Sigmoid colon (tissue), 7 donors: ENCODE data around the gene KDM4D. TPM values are rescaled to one million over a fixed set of nuclear protein-coding genes. Genes with fewer than 3 reads are reported as not detected.

Experiments
- DNase-seq: peaks from one replicate; pipeline ENCODE4 v3.0.0-alpha.2; 2019
- H3K27ac ChIP-seq, 4 donors: fragments of 200-600 bp; sonication (generic); one replicate each; pipeline ENCODE4 v1.5.1; 2016 to 2019; ENCODE audit warnings: mild to moderate bottlenecking in 1 of 4
- H3K27me3 ChIP-seq, 3 donors: fragments of 200-600 bp; sonication (generic); one replicate each; pipeline ENCODE4 v1.5.1; 2019; ENCODE audit warnings: mild to moderate bottlenecking in 1 of 3
- H3K36me3 ChIP-seq, 4 donors: fragments of 200-600 bp; sonication (generic); one replicate each; pipeline ENCODE4 v1.5.1; 2016 to 2019
- H3K4me1 ChIP-seq, 4 donors: fragments of 200-600 bp; sonication (generic); one replicate each; pipeline ENCODE4 v1.5.1; 2017 to 2019
- H3K4me3 ChIP-seq, 4 donors: fragments of 200-600 bp; sonication (generic); one replicate each; pipeline ENCODE4 v1.5.1; 2017 to 2019; ENCODE audit warnings: mild to moderate bottlenecking in 2 of 4, moderate library complexity in 1 of 4
- H3K9me3 ChIP-seq, 4 donors: fragments of 200-600 bp in 3 of 4; sonication (generic) in 3 of 4; one replicate each; pipeline versions ENCODE4 v1.5.1 to v1.6.1; 2013 to 2019
- CTCF ChIP-seq, 4 experiments: fragments of 450-650 bp in 3 of 4; fragments of 200-600 bp in 1 of 4; IDR thresholded peaks; one replicate each; pipeline ENCODE4 v1.5.1; 2016 to 2019; ENCODE audit warnings: antibody characterized with exemption in 4 of 4, mild to moderate bottlenecking in 3 of 4, moderate library complexity in 2 of 4
- EP300 ChIP-seq, 4 donors: sonication (generic); formaldehyde crosslinking; IDR thresholded peaks; one replicate each; pipeline ENCODE4 v1.6.1; 2017; ENCODE audit warnings: antibody characterized with exemption in 4 of 4
- POLR2A ChIP-seq, 2 donors: fragments of 450-650 bp; IDR thresholded peaks; one replicate each; pipeline ENCODE4 v1.6.1; 2016; ENCODE audit warnings: antibody characterized with exemption in 2 of 2, mild to moderate bottlenecking in 2 of 2, moderate library complexity in 2 of 2
- POLR2AphosphoS5 ChIP-seq, 4 donors: sonication (generic); formaldehyde crosslinking; IDR thresholded peaks; one replicate each; pipeline ENCODE4 v1.6.1; 2017; ENCODE audit warnings: antibody characterized with exemption in 4 of 4
- WGBS, 2 donors: extraction: QIAGEN DNeasy Blood & Tissue Kit; methylation state at CpG; one replicate each; pipeline ENCODE4 v1.1.7; 2013; 5-methylcytosine and 5-hydroxymethylcytosine counted together
- intact Hi-C: fragments of 100-400 bp; cut with DNase I; formaldehyde crosslinking; loops from one replicate; pipeline ENCODE4 v1.15.1; 2023
- polyA plus RNA-seq, 3 donors: library from polyadenylated mRNA; stranded (reverse); fragments of 200-250 nt; gene quantifications; one replicate each; pipeline ENCODE4 v1.2.3, GENCODE V29; 2013
- total RNA-seq, 4 donors: library from RNA; depleted of rRNA; stranded (reverse); fragments of >200 nt; gene quantifications; one replicate each; pipeline ENCODE4 v1.1.0, GENCODE V29; 2016
- donor health status: healthy with polysubstance abuse.
- donor health status: Bipolar disorder and iron deficiency.
- donor health status: healthy.

KDM4D gene
- total and polyA plus RNA-seq, 7 donors: 0.33 to 0.60 (median 0.55) TPM; not detected in 2

GRCh38 chr11:95042239-95042638 is 68.7 kb downstream of the KDM4D start:
- Histone ChIP-seq H3K27me3 (peaks cover 2 to 35% (median 13%) of the 10 kb centered on the region in 3 donors), H3K4me3 (no peak overlapping the region), H3K27ac (no peak overlapping the region), H3K9me3 (no peaks in the 10 kb centered on the region), H3K4me1 (no peaks in the 10 kb centered on the region), H3K36me3 (no peaks in the 10 kb centered on the region)
- intact Hi-C loops: no loop called here
- WGBS, 2 donors: 94 to 95% methylated on average over 1 of the region's 1 CpG
- TF ChIP-seq EP300 (IDR thresholded peaks at IDR 0.05) (no peak), POLR2AphosphoS5 (IDR thresholded peaks at IDR 0.05) (no peak), CTCF (IDR thresholded peaks at IDR 0.05) (no peak), POLR2A (IDR thresholded peaks at IDR 0.05) (no peak)
- DNase-seq: no peak

DNA sequence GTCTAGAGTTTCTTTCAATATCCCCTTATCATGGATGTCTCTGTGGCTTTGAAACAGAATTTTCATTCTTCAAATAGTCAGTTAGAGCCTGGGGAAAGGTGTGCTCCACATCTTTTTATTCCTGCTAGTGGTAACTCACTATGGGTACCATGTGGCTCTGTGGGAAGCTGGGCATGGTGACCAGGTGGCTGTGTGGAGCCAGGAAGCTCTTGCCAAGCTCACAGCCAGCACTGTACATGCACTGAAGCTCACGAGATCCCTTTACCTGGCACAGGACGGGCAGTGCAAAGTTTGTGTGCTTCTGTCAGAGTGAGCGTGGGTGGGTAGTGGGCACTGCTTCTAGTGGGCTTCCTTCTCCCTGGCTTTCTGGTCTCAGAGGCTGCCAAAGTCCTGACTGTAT is 69.4 kb downstream of the KDM4D start:
- TF ChIP-seq POLR2AphosphoS5 (IDR thresholded peaks at IDR 0.05): no peak
- TF ChIP-seq EP300 (IDR thresholded peaks at IDR 0.05): no peak
- no peak for TF ChIP-seq CTCF (IDR thresholded peaks at IDR 0.05)
- TF ChIP-seq POLR2A (IDR thresholded peaks at IDR 0.05): no peak
- intact Hi-C loops: no loop called here
- H3K27ac ChIP-seq: no peak overlapping the region
- no peak overlapping the region for H3K4me3 ChIP-seq
- 84 to 87% methylated on average over 3 of the region's 3 CpGs for WGBS, 2 donors
- no peaks in the 10 kb centered on the region for H3K9me3 ChIP-seq
- H3K36me3 ChIP-seq: no peaks in the 10 kb centered on the region
- no peak for DNase-seq
- peaks cover 0 to 29% (median 6%) of the 10 kb centered on the region in 3 donors for H3K27me3 ChIP-seq
- no peaks in the 10 kb centered on the region for H3K4me1 ChIP-seq

GRCh38 chr11:95044010-95044409 is 70.5 kb downstream of the KDM4D start:
- Histone ChIP-seq H3K9me3 (no peaks in the 10 kb centered on the region), H3K36me3 (no peaks in the 10 kb centered on the region), H3K4me3 (no peak overlapping the region), H3K27ac (no peak overlapping the region), H3K4me1 (no peaks in the 10 kb centered on the region), H3K27me3 (peaks cover 0 to 23% (median 0%) of the 10 kb centered on the region in 3 donors)
- no peak for DNase-seq
- 71 to 78% methylated on average over 4 of the region's 4 CpGs for WGBS, 2 donors
- intact Hi-C loops: no loop called here
- TF ChIP-seq CTCF (IDR thresholded peaks at IDR 0.05) (no peak), EP300 (IDR thresholded peaks at IDR 0.05) (no peak), POLR2AphosphoS5 (IDR thresholded peaks at IDR 0.05) (no peak), POLR2A (IDR thresholded peaks at IDR 0.05) (no peak)

DNA sequence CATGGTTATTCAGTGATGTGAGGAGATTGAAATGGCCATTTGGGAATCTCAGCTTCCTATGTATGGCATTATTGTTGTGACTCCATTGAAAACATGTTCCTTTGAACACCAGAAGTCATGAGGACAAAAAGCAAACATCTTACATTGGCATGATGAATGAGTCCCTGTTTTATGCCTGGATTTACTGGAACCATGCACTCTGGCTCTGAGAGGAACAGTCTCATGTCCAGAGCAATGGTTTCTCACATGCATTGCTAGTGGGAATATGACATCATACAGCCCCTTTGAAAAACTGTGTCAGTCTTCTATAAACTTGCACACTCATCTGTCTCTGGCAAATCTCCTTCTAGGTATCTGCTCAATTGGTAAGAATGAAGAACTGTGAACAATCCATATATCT is 72.3 kb downstream of the KDM4D start:
- no peaks in the 10 kb centered on the region for H3K4me1 ChIP-seq
- peaks cover 0 to 23% (median 0%) of the 10 kb centered on the region in 3 donors for H3K27me3 ChIP-seq
- TF ChIP-seq POLR2AphosphoS5 (IDR thresholded peaks at IDR 0.05) (no peak), POLR2A (IDR thresholded peaks at IDR 0.05) (no peak), CTCF (IDR thresholded peaks at IDR 0.05) (no peak), EP300 (IDR thresholded peaks at IDR 0.05) (no peak)
- no peak overlapping the region for H3K27ac ChIP-seq
- no peaks in the 10 kb centered on the region for H3K9me3 ChIP-seq
- H3K36me3 ChIP-seq: no peaks in the 10 kb centered on the region
- H3K4me3 ChIP-seq: no peak overlapping the region
- no peak for DNase-seq
- intact Hi-C loops: no loop called here

Other genes with a start within 250 kb of the KDM4D start
- 100 to 1,000 TPM in 3 of 4 donors, 10 to 100 TPM in 1; 96.3 to 161 (median 115) TPM for gene AMOTL1, start 205.4 kb upstream of the KDM4D start, total RNA-seq
- 1 to 10 TPM in 2 of 3 donors, under 1 TPM in 1; 0.69 to 7.9 (median 1.8) TPM for gene AMOTL1, start 205.4 kb upstream of the KDM4D start, polyA plus RNA-seq
- 10 to 100 TPM; 39.8 to 69.9 (median 47.3) TPM for gene CWC15, start 153 bp upstream of the KDM4D start, total RNA-seq
- 10 to 100 TPM; 42.0 to 51.1 (median 48.3) TPM for gene CWC15, start 153 bp upstream of the KDM4D start, polyA plus RNA-seq
- gene KDM4E, start 51.5 kb downstream of the KDM4D start, total RNA-seq: not detected
- gene KDM4E, start 51.5 kb downstream of the KDM4D start, polyA plus RNA-seq: not detected
- not detected for gene KDM4F, start 75.7 kb downstream of the KDM4D start, total RNA-seq
- not detected for gene KDM4F, start 75.7 kb downstream of the KDM4D start, polyA plus RNA-seq
- gene SRSF8, start 93.2 kb downstream of the KDM4D start, total RNA-seq: 10 to 100 TPM; 15.0 to 30.4 (median 25.2) TPM
- 10 to 100 TPM; 34.6 to 54.7 (median 37.2) TPM for gene SRSF8, start 93.2 kb downstream of the KDM4D start, polyA plus RNA-seq
- gene ENDOD1, start 116.1 kb downstream of the KDM4D start, total RNA-seq: 10 to 100 TPM; 18.1 to 31.4 (median 21.0) TPM
- gene ENDOD1, start 116.1 kb downstream of the KDM4D start, polyA plus RNA-seq: 10 to 100 TPM in 1 of 3 donors, 1 to 10 TPM in 2; 7.8 to 26.5 (median 8.3) TPM